ENCODE measurements around the gene CCNG2. TPM values are rescaled to one million over a fixed set of nuclear protein-coding genes. Genes with fewer than 3 reads are reported as not detected.
A peak's percentile ranks its signal among the peaks of the same experiment; 100 is the strongest.

Gene CCNG2
- total RNA-seq, 1 experiment from 2014 or later = 34.1 TPM

DNA sequence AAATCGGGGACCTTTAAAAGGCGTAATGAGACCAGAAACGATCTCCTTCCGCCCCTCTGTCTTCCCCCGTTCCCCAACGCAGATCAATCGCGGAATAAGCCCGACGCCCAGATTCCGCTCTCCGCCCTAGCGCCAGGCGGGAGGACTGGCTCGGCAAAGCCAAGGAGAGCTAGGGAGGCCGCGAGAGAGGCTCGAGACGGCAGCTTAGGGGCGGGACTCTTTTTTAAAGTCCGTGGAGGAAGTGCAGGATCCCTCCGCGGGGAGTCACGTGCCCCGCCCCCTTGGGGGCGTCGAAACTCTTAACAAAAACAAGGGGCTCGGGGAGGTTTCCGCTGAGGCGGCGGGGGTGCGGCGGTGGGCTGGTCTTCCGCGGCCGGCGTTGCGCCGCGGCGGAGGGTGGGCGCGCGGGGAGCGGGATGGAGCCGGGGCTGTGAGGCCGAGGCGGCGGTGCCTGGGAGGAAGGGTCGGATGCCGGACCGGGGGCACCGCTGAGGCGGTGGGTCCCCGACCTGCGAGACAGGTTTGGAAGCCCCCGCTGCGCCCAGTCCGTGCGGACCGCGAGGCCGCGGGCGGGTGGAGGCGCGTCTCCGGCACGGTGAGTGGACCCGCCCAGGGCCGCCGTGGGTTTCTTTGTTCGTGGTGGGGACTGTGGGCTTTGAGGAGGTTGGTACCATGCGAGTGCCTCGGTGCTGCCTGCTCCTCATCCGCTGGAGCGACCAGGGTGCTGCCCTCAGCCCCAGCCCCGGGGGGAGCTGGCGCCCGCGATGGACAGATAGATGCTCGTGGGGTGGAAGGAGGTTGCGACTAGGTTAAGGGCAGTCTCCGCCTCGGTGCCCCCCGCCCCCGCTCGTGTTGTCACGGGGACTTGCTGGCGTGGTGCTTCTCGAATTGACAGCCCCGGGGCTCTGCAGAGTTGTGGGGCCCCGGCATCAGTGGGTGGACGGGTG lies at the start of gene CCNG2 (continued):
- TF ChIP-seq REST (IDR thresholded peaks at IDR 0.05; ENCODE audit: low read depth) (no peak), POLR2A (IDR thresholded peaks at IDR 0.05; ENCODE audit: borderline replicate concordance, extremely low read depth, insufficient read depth, insufficient read length) (peak; percentile 57), ELF1 (IDR thresholded peaks at IDR 0.05; ENCODE audit: borderline replicate concordance, low read depth) (no peak), ZNF274 (IDR thresholded peaks at IDR 0.05; ENCODE audit: low read depth, low read length) (no peak)

GRCh38 chr4:77110730-77111129 lies 46.3 kb upstream of the CCNG2 start:
- ChIA-PET CTCF (no interaction called here), POLR2A (no interaction called here), RAD21 (ENCODE audit: low non-redundant PET in 1 of 2, low total read pairs in 2 of 2, uncharacterized antibody in 2 of 2, unreplicated experiment in 2 of 2) (no interaction called here)
- H3K79me2 ChIP-seq (ENCODE audit: insufficient read depth, low read length) = no peaks in the 10 kb centered on the region
- no peaks in the 10 kb centered on the region for H3K27me3 ChIP-seq (ENCODE audit: insufficient read depth, low read length)
- intact Hi-C loops (cut with micrococcal nuclease) = no loop called here
- no peaks in the 10 kb centered on the region for H3K4me1 ChIP-seq (ENCODE audit: control insufficient read depth in 1 of 2, insufficient read depth in 2 of 2, low read length in 2 of 2)
- no peaks in the 10 kb centered on the region for H4K20me1 ChIP-seq (ENCODE audit: insufficient read depth)
- no peak for ATAC-seq
- no peak overlapping the region for H3K4me2 ChIP-seq (ENCODE audit: low read length)
- no peak overlapping the region for H2AFZ ChIP-seq (ENCODE audit: low read depth, low read length, poor library complexity, severe bottlenecking)
- BruUV-seq (replicated peaks) = no TSS peak
- no peak overlapping the region for H3K27ac ChIP-seq (ENCODE audit: low read depth, low read length)
- no peak for DNase-seq (ENCODE audit: low read depth, low spot score)
- H3K4me3 ChIP-seq (replicated peaks in 1 of 2; ENCODE audit: low read depth in 1 of 2, low read length in 2 of 2) = no peak overlapping the region
- H3K36me3 ChIP-seq (ENCODE audit: control insufficient read depth in 1 of 2, insufficient read depth in 2 of 2, low read length in 2 of 2) = no peaks in the 10 kb centered on the region
- H3K9ac ChIP-seq (ENCODE audit: low read length) = no peak overlapping the region
- H3K9me3 ChIP-seq (ENCODE audit: control insufficient read depth in 1 of 2, insufficient read depth in 1 of 2, low read depth in 1 of 2, low read length in 2 of 2) = no peaks in the 10 kb centered on the region
- no peaks in the 10 kb centered on the region for H3K9me2 ChIP-seq (ENCODE audit: insufficient read depth)
- TF ChIP-seq ZFX (IDR thresholded peaks at IDR 0.05) (no peak), EGR1 (IDR thresholded peaks at IDR 0.05; ENCODE audit: low read depth) (no peak), YY1 (IDR thresholded peaks at IDR 0.05; ENCODE audit: extremely low read depth, insufficient replicate concordance, low read depth, low read length) (no peak), REST (IDR thresholded peaks at IDR 0.05; ENCODE audit: low read depth) (no peak), SP1 (IDR thresholded peaks at IDR 0.05; ENCODE audit: low read depth) (no peak), MAX (IDR thresholded peaks at IDR 0.05) (no peak), SIN3A (IDR thresholded peaks at IDR 0.05; ENCODE audit: low read depth) (no peak), CBX3 (IDR thresholded peaks at IDR 0.05; ENCODE audit: low read depth) (no peak), POLR2A (IDR thresholded peaks at IDR 0.05; ENCODE audit: borderline replicate concordance, extremely low read depth, insufficient read depth, insufficient read length) (no peak), TCF7L2 (IDR thresholded peaks at IDR 0.05; ENCODE audit: borderline replicate concordance, extremely low read depth, insufficient read depth, insufficient read length) (no peak), JUND (IDR thresholded peaks at IDR 0.05) (no peak), EZH2 (IDR thresholded peaks at IDR 0.05) (no peak), POLR2AphosphoS5 (IDR thresholded peaks at IDR 0.05; ENCODE audit: low read depth, low read length) (no peak), SRF (IDR thresholded peaks at IDR 0.05; ENCODE audit: low read depth) (no peak), ELF1 (IDR thresholded peaks at IDR 0.05; ENCODE audit: borderline replicate concordance, low read depth) (no peak), FOSL1 (IDR thresholded peaks at IDR 0.05; ENCODE audit: low read depth) (no peak)
- TF ChIP-seq, protein P1, sequence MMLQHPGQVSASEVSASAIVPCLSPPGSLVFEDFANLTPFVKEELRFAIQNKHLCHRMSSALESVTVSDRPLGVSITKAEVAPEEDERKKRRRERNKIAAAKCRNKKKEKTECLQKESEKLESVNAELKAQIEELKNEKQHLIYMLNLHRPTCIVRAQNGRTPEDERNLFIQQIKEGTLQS (IDR thresholded peaks at IDR 0.05) = no peak
